K562 (cell line): ENCODE measurements around the gene NKAIN1. TPM values are rescaled to one million over a fixed set of nuclear protein-coding genes. Genes with fewer than 3 reads are reported as not detected.

Source experiments
- E2F4 ChIP-seq: sonication (generic); formaldehyde crosslinking; IDR thresholded peaks from 2 replicates; pipeline ENCODE4 v1.8.0; 2022; ENCODE audit warnings: mild to moderate bottlenecking, low read depth, missing genetic modification reagents
- EP300 ChIP-seq: IDR thresholded peaks from 2 replicates; pipeline ENCODE4 v1.6.1; 2012; ENCODE audit warnings: low read length, improper control_type of control experiment
- GABPB1 ChIP-seq: sonication (generic); formaldehyde crosslinking; IDR thresholded peaks from 2 replicates; pipeline ENCODE4 v1.8.0; 2022; ENCODE audit warnings: mild to moderate bottlenecking, missing genetic modification reagents
- HCFC1 ChIP-seq: IDR thresholded peaks from 2 replicates; pipeline ENCODE4 v1.6.1; 2012; ENCODE audit warnings: low read depth, low read length, improper control_type of control experiment
- HDAC1 ChIP-seq, 2 experiments: fragments of 450-650 bp; IDR thresholded peaks; 2 replicates each; pipeline ENCODE4 v1.6.1; 2016 to 2017; ENCODE audit warnings: inconsistent platforms in 1 of 2, mild to moderate bottlenecking in 1 of 2, moderate library complexity in 1 of 2
- KLF16 ChIP-seq: IDR thresholded peaks from 2 replicates; pipeline ENCODE4 v1.6.1; 2016; ENCODE audit warnings: antibody characterized with exemption
- L3MBTL2 ChIP-seq: fragments of 450-650 bp; IDR thresholded peaks from 2 replicates; pipeline ENCODE4 v1.6.1; 2016; ENCODE audit warnings: mild to moderate bottlenecking, moderate library complexity
- MGA ChIP-seq: fragments of 450-650 bp; IDR thresholded peaks from 2 replicates; pipeline ENCODE4 v1.6.1; 2016; ENCODE audit warnings: mild to moderate bottlenecking, moderate library complexity
- POLR2A ChIP-seq: fragments of 450-650 bp; conservative IDR thresholded peaks from 2 replicates; pipeline ENCODE4 v1.6.1; 2016
- SOX6 ChIP-seq: fragments of 450-650 bp; IDR thresholded peaks from 2 replicates; pipeline ENCODE4 v1.6.1; 2014; ENCODE audit warnings: mild to moderate bottlenecking
- ZFX ChIP-seq: sonication (generic); formaldehyde crosslinking; IDR thresholded peaks from 2 replicates; pipeline ENCODE4 v1.8.0; 2022; ENCODE audit warnings: mild to moderate bottlenecking, missing genetic modification reagents, moderate library complexity
- ZNF740 ChIP-seq, 3 experiments: fragments of 200-800 bp in 1 of 3; sonication (Bioruptor generic) in 1 of 3; sonication (generic) in 1 of 3; formaldehyde crosslinking in 1 of 3; IDR thresholded peaks; 2 replicates each; pipeline versions ENCODE4 v1.6.1 to v1.8.0; 2016 to 2022; ENCODE audit warnings: mild to moderate bottlenecking in 2 of 3, missing compliant biosample characterization in 2 of 3, missing genetic modification characterization in 2 of 3, missing genetic modification reagents in 1 of 3
- ZNF766 ChIP-seq: fragments of 200-800 bp; sonication (Bioruptor generic); conservative IDR thresholded peaks from 2 replicates; pipeline ENCODE4 v1.6.1; 2016; ENCODE audit warnings: missing genetic modification characterization, missing compliant biosample characterization
- polyA plus RNA-seq, 8 experiments: library from polyadenylated mRNA; depleted of rRNA in 4 of 8; stranded (reverse) in 5 of 8; unstranded in 3 of 8; fragments of >200 nt; fragmentation: Nextera tagmentation in 2 of 8; fragmentation: Illumina TruSeq in 1 of 8; extraction: Ambion mirVana in 2 of 8; extraction: Trizol in 1 of 8; gene quantifications; 2 replicates each; pipeline versions ENCODE4 v1.2.1 to v1.2.3, GENCODE V29; 2011 to 2014; ENCODE audit warnings: inconsistent platforms in 1 of 8, missing spikeins in 1 of 8
- total RNA-seq, 7 experiments: library from RNA; depleted of rRNA in 6 of 7; stranded (reverse); fragments of >200 nt in 6 of 7; fragmentation: Illumina TruSeq in 2 of 7; extraction: Trizol in 2 of 7; gene quantifications; 2 replicates each; pipeline versions ENCODE4 v1.2.1 to v1.2.3, GENCODE V29; 2011 to 2021; ENCODE audit warnings: low replicate concordance in 1 of 7

The NKAIN1 gene
- total and polyA plus RNA-seq, 9 of the 15 experiments (the other 6 are each of a cell fraction or from before 2014, with no cell fraction given), result 0.03 to 0.22 (median 0.04) TPM; not detected in 3

- TF ChIP-seq ZNF740 (CRISPR knock-in tag; IDR thresholded peaks at IDR 0.05) (no peak), ZNF740 (tag; IDR thresholded peaks at IDR 0.05) (0 out of 4 replicates have a peak, but pooled peaks of 1 of the 2 experiments have one; percentile 42), SOX6 (peak; percentile 67), GABPB1 (0 out of 2 replicates have a peak, but pooled peaks have one; percentile 7), HDAC1 (IDR thresholded peaks at IDR 0.05) (0 out of 4 replicates have a peak, but pooled peaks of 1 of the 2 experiments have one; percentile 40), E2F4 (CRISPR knock-in tag) (no peak), ZFX (peak; percentile 50), POLR2A (peak; percentile 77), KLF16 (0 out of 2 replicates have a peak, but pooled peaks have one; percentile 20), EP300 (0 out of 2 replicates have a peak, but pooled peaks have one; percentile 7), HCFC1 (peak; percentile 18; the same call in 1 of the 2 replicates), L3MBTL2 (peak; percentile 15; the same call in 1 of the 2 replicates), ZNF766 (CRISPR knock-in tag) (peak; percentile 62; the same call in 1 of the 2 replicates), MGA (0 out of 2 replicates have a peak, but pooled peaks have one; percentile 38)
- TF ChIP-seq, all 486 proteins: peak for 70
These were observed 85.0 kb downstream of the NKAIN1 start (continued) for GRCh38 chr1:31154632-31155215.
